ENCODE results near the gene ACTL7B.
"Not testable (repeated sequence)": the region's sequence is repeated elsewhere in the genome, so short reads cannot be mapped to it uniquely, and the experiment has no call there.

Gene ACTL7B

DNA sequence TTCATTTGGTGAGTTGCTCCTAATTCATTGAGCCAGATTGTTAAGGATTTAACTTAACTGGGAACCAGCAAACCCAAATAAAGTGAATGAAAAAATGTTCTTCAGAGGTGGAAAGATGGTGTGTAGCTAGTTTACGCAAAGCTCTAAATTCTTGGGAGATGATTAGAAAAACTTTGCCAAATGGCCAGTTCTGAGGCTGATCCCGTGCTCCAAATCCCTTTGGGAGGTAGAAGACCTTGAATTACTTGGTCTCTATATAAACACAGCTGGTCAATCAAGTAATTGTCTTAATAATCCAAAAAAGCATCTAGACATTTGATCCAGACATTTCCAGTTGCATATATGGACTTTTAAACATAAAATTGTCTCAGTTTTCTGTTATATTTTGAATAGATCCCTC, 11.4 kb downstream of the ACTL7B start:
- Histone ChIP-seq H3K36me3 (ENCODE audit: control insufficient read depth, insufficient read depth, low read length) (no peaks in the 10 kb centered on the region), H3K4me3 (ENCODE audit: low read depth, low read length) (no peak overlapping the region), H3K9ac (no peak overlapping the region), H3K4me2 (ENCODE audit: low read length) (no peak overlapping the region), H3K4me1 (no peaks in the 10 kb centered on the region), H3K27ac (no peak overlapping the region), H3K27me3 (ENCODE audit: control insufficient read depth, insufficient read depth, low read length) (no peaks in the 10 kb centered on the region), H2AFZ (no peak overlapping the region), H3K9me3 (ENCODE audit: control insufficient read depth, low read length) (no peaks in the 10 kb centered on the region), H3K79me2 (no peaks in the 10 kb centered on the region)
- TF ChIP-seq, protein P1, sequence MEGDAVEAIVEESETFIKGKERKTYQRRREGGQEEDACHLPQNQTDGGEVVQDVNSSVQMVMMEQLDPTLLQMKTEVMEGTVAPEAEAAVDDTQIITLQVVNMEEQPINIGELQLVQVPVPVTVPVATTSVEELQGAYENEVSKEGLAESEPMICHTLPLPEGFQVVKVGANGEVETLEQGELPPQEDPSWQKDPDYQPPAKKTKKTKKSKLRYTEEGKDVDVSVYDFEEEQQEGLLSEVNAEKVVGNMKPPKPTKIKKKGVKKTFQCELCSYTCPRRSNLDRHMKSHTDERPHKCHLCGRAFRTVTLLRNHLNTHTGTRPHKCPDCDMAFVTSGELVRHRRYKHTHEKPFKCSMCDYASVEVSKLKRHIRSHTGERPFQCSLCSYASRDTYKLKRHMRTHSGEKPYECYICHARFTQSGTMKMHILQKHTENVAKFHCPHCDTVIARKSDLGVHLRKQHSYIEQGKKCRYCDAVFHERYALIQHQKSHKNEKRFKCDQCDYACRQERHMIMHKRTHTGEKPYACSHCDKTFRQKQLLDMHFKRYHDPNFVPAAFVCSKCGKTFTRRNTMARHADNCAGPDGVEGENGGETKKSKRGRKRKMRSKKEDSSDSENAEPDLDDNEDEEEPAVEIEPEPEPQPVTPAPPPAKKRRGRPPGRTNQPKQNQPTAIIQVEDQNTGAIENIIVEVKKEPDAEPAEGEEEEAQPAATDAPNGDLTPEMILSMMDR (IDR thresholded peaks at IDR 0.05) = no peak

GRCh38 chr9:108842610-108843295, 13.0 kb downstream of the ACTL7B start:
- no peaks in the 10 kb centered on the region for H3K4me1 ChIP-seq
- H3K36me3 ChIP-seq (ENCODE audit: control insufficient read depth, insufficient read depth, low read length) = no peaks in the 10 kb centered on the region
- H3K4me3 ChIP-seq (ENCODE audit: low read depth, low read length) = no peak overlapping the region
- no peak overlapping the region for H3K4me2 ChIP-seq (ENCODE audit: low read length)
- no peaks in the 10 kb centered on the region for H3K79me2 ChIP-seq
- TF ChIP-seq, protein P1 (IDR thresholded peaks at IDR 0.05) = no peak
- H3K27me3 ChIP-seq (ENCODE audit: control insufficient read depth, insufficient read depth, low read length) = no peaks in the 10 kb centered on the region
- H3K27ac ChIP-seq = no peak overlapping the region
- no peak overlapping the region for H2AFZ ChIP-seq
- H3K9ac ChIP-seq = no peak overlapping the region
- H3K9me3 ChIP-seq (ENCODE audit: control insufficient read depth, low read length) = no peaks in the 10 kb centered on the region

DNA sequence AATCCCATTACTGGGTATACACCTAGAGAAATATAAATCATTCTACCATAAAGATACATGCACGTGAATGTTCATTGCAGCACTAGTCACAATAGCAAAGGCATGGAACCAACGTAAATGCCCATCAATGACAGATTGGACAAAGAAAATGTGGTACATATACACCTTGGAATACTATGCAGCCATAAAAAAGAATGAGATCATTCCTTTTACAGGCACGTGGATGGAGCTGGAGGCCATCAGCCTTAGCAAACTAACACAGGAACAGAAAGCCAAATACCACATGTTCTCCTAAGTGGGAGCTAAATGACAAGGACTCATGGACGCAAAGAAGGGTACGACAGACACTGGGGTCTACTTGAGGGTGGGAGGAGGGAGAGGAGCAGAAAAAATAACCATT, 16.2 kb downstream of the ACTL7B start:
- H3K27ac ChIP-seq; H3K9ac ChIP-seq; H3K4me1 ChIP-seq; H3K4me3 ChIP-seq (ENCODE audit: low read depth, low read length); H3K79me2 ChIP-seq; H3K27me3 ChIP-seq (ENCODE audit: control insufficient read depth, insufficient read depth, low read length); H3K36me3 ChIP-seq (ENCODE audit: control insufficient read depth, insufficient read depth, low read length); H3K4me2 ChIP-seq (ENCODE audit: low read length); H2AFZ ChIP-seq; H3K9me3 ChIP-seq (ENCODE audit: control insufficient read depth, low read length): not testable (repeated sequence)

GRCh38 chr9:108838017-108838416, 17.8 kb downstream of the ACTL7B start:
- no peak overlapping the region for H3K4me2 ChIP-seq (ENCODE audit: low read length)
- no peaks in the 10 kb centered on the region for H3K79me2 ChIP-seq
- H3K4me3 ChIP-seq (ENCODE audit: low read depth, low read length) = no peak overlapping the region
- no peaks in the 10 kb centered on the region for H3K9me3 ChIP-seq (ENCODE audit: control insufficient read depth, low read length)
- no peak overlapping the region for H3K9ac ChIP-seq
- H3K4me1 ChIP-seq = no peaks in the 10 kb centered on the region
- H3K27me3 ChIP-seq (ENCODE audit: control insufficient read depth, insufficient read depth, low read length) = no peaks in the 10 kb centered on the region
- H3K36me3 ChIP-seq (ENCODE audit: control insufficient read depth, insufficient read depth, low read length) = no peaks in the 10 kb centered on the region
- TF ChIP-seq, protein P1 (IDR thresholded peaks at IDR 0.05) = no peak
- no peak overlapping the region for H2AFZ ChIP-seq
- no peak overlapping the region for H3K27ac ChIP-seq

DNA sequence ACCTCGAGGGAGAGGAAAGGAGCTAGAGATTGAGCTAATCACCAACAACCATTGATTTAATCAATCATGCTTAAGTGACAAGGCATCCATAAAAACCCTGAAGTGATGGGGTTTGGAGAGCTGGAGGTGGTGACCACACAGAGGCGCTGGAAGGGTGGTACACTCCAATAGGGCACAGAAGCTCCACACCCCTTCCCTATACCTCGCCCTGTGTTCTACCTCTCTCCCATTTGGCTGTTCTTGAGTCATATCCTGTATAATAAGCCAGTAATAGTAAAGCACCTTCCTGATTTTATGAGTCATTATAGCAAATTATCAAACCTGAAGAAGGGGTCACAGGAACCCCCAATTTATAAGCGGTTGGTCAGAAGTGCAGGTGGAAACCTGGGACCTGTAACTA, 18.3 kb downstream of the ACTL7B start:
- no peak overlapping the region for H3K4me3 ChIP-seq (ENCODE audit: low read depth, low read length)
- TF ChIP-seq, protein P1 (IDR thresholded peaks at IDR 0.05) = no peak
- no peaks in the 10 kb centered on the region for H3K9me3 ChIP-seq (ENCODE audit: control insufficient read depth, low read length)
- H3K36me3 ChIP-seq (ENCODE audit: control insufficient read depth, insufficient read depth, low read length) = no peaks in the 10 kb centered on the region
- H3K4me1 ChIP-seq = no peaks in the 10 kb centered on the region
- H3K79me2 ChIP-seq = no peaks in the 10 kb centered on the region
- H3K27me3 ChIP-seq (ENCODE audit: control insufficient read depth, insufficient read depth, low read length) = no peaks in the 10 kb centered on the region
- H2AFZ ChIP-seq = no peak overlapping the region
- no peak overlapping the region for H3K9ac ChIP-seq
- no peak overlapping the region for H3K4me2 ChIP-seq (ENCODE audit: low read length)
- no peak overlapping the region for H3K27ac ChIP-seq

Measured in parathyroid adenoma (tissue), 2 donors.